NCI-H524 (cell line): ENCODE results near the gene FLYWCH2.
"Not testable (repeated sequence)": the region's sequence is repeated elsewhere in the genome, so short reads cannot be mapped to it uniquely, and the experiment has no call there.

Experiments
- DNase-seq, 2 experiments: peaks; one replicate each; lab custom pipeline; 2025; lab: John Stamatoyannopoulos, UW

The FLYWCH2 gene

DNA sequence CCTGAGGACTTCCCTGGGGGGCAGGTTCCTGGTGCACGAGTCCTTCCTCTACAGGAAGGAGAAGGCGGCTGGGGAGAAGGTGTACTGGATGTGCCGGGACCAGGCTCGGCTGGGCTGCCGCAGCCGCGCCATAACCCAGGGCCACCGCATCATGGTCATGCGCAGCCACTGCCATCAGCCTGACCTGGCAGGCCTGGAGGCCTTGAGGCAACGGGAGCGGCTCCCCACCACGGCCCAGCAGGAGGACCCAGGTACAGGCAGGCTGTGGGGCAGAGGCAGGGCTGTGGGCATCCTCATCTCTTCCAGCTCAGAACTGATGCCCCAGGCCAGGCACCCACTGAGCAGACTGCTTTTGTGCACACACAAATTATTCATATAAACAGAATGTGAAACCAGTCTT lies 55.2 kb downstream of the FLYWCH2 start:
- no peak for DNase-seq

DNA sequence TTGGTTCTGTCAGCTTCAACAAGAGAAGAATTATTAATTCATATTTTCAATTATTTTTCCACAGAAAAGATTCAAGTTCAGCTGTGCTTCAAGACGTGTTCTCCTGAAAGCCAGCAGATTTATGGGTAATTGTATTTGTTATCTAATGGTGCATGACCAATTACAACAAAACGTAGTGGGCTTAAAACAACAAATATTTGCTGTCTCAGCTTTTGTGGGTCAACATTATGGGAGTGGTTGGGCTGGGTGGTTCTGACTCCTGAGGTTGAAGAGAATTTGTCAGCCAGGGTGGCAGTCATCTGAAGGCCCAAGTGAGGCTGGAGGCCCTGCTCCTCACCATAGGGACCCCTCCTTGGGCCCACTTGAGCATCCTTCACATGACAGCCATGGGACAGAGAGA lies 57.0 kb downstream of the FLYWCH2 start:
- DNase-seq = no peak

DNA sequence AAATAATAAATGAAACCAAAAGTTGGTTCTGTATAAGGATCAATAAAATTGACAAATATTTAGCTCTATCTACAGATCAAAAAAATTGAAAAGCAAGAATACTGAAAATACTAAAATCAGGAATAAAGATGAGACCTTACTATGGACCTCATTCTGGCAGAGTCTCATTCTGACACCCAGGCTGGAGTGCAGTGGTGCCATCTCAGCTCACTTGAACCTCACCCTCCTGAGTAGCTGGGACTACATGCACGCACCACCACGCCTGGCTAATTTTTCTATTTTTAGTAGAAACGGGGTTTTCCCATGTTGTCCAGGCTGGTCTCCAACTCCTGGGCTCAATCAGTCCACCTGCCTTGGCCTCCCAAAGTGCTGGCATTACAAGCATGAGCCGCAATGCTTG lies 59.0 kb downstream of the FLYWCH2 start:
- no peak for DNase-seq

DNA sequence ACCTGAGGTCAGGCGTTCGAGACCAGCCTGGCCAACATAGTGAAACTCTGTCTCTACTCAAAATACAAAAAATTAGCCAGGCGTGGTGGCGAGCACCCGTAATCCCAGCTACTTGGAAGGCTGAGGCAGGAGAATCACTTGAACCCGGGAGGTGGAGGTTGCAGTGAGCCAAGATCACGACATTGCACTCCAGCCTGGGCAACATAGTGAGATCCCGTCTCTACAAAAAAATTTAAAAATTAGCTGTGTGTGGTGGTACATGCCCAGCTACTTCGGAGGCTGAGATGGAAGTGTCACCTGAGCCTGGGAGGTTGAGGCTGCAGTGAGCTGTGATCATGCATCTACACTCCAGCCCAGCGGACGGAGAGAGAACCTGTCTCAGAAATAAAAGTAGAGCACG lies 60.7 kb downstream of the FLYWCH2 start:
- DNase-seq = not testable (repeated sequence)

DNA sequence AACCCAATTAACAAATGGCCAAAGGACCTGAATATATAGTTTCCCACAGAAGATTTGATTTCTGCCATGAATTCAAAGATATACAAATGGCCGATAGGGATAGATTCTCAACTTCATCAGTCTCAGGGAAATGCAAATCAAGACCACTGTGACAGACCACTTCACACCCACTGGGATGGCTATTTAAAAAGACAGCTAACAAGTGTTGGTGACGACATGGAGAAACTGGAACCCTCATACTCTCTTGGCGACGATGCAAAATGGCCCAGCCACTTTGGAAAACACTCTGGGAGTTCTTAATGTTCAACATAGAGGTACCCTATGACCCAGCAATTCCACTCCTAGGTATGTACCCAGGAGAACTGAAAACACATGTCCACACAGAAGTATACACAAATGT lies 63.6 kb downstream of the FLYWCH2 start:
- no peak for DNase-seq
